Endothelial cell (in vitro differentiated cells): ENCODE results near the gene CDH23. TPM values are rescaled to one million over a fixed set of nuclear protein-coding genes. Genes with fewer than 3 reads are reported as not detected.

Experiments
- DNase-seq: peaks from one replicate; pipeline ENCODE4 v3.0.0; 2021; ENCODE audit warnings: low spot score
- H3K27ac Mint-ChIP-seq: one replicate; pipeline ENCODE4 v1.8.0; 2021; ENCODE audit warnings: mixed read lengths, inconsistent platforms; ENCODE audit not compliant: unreplicated experiment
- H3K27me3 Mint-ChIP-seq: one replicate; pipeline ENCODE4 v1.8.0; 2021; ENCODE audit warnings: mild to moderate bottlenecking, moderate library complexity, mixed read lengths, inconsistent platforms; ENCODE audit not compliant: unreplicated experiment
- H3K36me3 Mint-ChIP-seq: one replicate; pipeline ENCODE4 v1.8.0; 2021; ENCODE audit warnings: mild to moderate bottlenecking, low read depth, mixed read lengths, inconsistent platforms; ENCODE audit not compliant: unreplicated experiment
- H3K4me1 Mint-ChIP-seq: one replicate; pipeline ENCODE4 v1.8.0; 2021; ENCODE audit warnings: mild to moderate bottlenecking, mixed read lengths, inconsistent platforms; ENCODE audit not compliant: unreplicated experiment
- H3K4me3 Mint-ChIP-seq: one replicate; pipeline ENCODE4 v1.8.0; 2021; ENCODE audit warnings: mild to moderate bottlenecking, mixed read lengths, inconsistent platforms; ENCODE audit not compliant: unreplicated experiment
- H3K9me3 Mint-ChIP-seq: one replicate; pipeline ENCODE4 v1.8.0; 2021; ENCODE audit warnings: mixed read lengths, inconsistent platforms; ENCODE audit not compliant: unreplicated experiment
- total RNA-seq: library from RNA; stranded (reverse); fragmentation: NEBNext Ultra II Directional; extraction: Animal tissue kit (Norgen Biotek cat#: 25700); gene quantifications from one replicate; pipeline ENCODE4 v1.2.1, GENCODE V29; 2021; ENCODE audit not compliant: unreplicated experiment
- TF ChIP-seq, protein P1 (sequence below): fragments of 200-600 bp; sonication (generic); IDR thresholded peaks from one replicate; pipeline ENCODE4 v1.5.0; 2021; ENCODE audit warnings: antibody characterized with exemption; ENCODE audit not compliant: unreplicated experiment

CDH23 gene
- total RNA-seq, 1 donor from 2014 or later: 0.54 TPM

- no peaks in the 10 kb centered on the region for H3K9me3 Mint-ChIP-seq
- H3K4me3 Mint-ChIP-seq: no peak overlapping the region
- TF ChIP-seq, protein P1, sequence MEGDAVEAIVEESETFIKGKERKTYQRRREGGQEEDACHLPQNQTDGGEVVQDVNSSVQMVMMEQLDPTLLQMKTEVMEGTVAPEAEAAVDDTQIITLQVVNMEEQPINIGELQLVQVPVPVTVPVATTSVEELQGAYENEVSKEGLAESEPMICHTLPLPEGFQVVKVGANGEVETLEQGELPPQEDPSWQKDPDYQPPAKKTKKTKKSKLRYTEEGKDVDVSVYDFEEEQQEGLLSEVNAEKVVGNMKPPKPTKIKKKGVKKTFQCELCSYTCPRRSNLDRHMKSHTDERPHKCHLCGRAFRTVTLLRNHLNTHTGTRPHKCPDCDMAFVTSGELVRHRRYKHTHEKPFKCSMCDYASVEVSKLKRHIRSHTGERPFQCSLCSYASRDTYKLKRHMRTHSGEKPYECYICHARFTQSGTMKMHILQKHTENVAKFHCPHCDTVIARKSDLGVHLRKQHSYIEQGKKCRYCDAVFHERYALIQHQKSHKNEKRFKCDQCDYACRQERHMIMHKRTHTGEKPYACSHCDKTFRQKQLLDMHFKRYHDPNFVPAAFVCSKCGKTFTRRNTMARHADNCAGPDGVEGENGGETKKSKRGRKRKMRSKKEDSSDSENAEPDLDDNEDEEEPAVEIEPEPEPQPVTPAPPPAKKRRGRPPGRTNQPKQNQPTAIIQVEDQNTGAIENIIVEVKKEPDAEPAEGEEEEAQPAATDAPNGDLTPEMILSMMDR: no peak
These were observed 250.0 kb downstream of the CDH23 start for GRCh38 chr10:71646592-71647292.

DNA sequence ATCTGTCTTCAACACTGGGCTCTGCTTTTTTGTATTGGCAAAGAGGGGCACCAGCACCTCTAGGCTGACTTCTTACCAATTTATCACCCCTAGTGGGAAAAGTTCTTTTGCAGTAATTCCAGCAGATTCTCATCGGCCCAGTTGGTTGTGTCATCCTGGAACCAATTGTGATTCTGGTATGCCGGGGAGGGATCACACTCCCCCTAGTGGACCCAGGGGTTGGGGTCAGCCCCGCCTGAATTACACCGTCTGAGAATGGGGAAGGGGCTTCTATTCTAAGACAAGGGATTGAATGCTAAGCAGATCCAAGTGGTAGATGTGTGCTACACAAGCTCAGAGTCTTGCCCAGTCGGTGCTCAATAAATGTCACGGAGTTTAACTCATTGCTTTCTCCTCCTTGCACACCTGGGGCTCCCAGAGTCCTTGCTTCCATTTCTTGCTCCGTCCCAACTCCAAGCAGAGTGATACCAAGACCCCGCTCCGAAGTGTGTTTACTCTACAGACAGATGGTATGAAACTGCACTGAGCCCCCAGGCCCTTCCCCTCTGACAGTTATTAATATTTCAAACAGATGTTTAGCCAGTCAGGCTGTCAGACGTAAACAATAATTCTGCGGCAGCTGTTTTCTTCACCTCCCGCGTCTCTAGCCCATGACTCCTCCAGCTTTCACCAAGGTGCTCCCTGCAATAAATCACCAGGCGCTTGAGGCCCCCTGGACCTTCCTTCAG lies 251.0 kb downstream of the CDH23 start:
- no peaks in the 10 kb centered on the region for H3K36me3 Mint-ChIP-seq
- H3K4me1 Mint-ChIP-seq: no peaks in the 10 kb centered on the region
- DNase-seq: peak; percentile 54
- H3K9me3 Mint-ChIP-seq: no peaks in the 10 kb centered on the region
- TF ChIP-seq, protein P1: peak; percentile 55
- no peak overlapping the region for H3K27ac Mint-ChIP-seq
- no peak overlapping the region for H3K4me3 Mint-ChIP-seq
- H3K27me3 Mint-ChIP-seq: peaks cover 4% of the 10 kb centered on the region

More at GRCh38 chr10:71646592-71647292, 250.0 kb downstream of the CDH23 start:
- Mint-ChIP-seq H3K27ac (no peak overlapping the region), H3K27me3 (peaks cover 4% of the 10 kb centered on the region), H3K36me3 (no peaks in the 10 kb centered on the region), H3K4me1 (no peaks in the 10 kb centered on the region)
- DNase-seq: no peak

DNA sequence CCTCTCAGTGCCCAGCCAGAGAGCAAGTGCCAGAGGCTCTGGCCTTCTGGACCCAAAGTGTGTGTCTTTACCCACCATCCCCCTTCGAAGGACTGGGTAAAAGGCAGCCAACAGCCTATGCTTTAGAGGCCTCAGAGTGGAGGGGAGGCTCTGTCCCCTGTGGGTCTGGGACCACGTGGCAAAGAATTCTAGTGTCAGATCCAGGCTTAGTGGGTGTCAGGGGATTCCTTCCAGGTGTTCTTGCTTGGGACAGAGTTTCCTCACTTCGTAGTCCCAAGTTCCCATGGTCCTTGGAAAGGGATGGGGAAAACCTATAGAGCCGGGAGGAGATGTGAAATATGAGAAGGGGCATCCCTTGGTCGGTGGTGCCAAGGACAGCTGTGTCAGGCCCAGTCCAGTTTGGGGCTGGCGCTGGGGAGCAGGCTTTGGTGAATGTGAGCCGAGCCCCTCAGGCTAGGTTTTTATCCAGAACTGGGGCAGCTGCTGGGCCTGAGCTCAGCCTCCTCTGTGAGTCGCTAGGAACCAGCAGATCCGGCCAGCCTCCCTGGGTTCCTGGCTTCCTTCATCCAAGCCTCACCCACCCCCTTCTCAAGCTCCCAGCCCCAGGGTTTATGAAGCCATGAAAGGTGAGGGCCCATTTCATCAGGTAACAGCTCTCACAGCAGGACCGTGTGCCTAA lies 251.7 kb downstream of the CDH23 start:
- Mint-ChIP-seq H3K4me3 (no peak overlapping the region), H3K9me3 (no peaks in the 10 kb centered on the region), H3K36me3 (no peaks in the 10 kb centered on the region), H3K4me1 (no peaks in the 10 kb centered on the region), H3K27me3 (peaks cover 6% of the 10 kb centered on the region), H3K27ac (no peak overlapping the region)
- DNase-seq: no peak
- TF ChIP-seq, protein P1: no peak

GRCh38 chr10:71648933-71649320 lies 252.2 kb downstream of the CDH23 start:
- Mint-ChIP-seq H3K9me3 (no peaks in the 10 kb centered on the region), H3K27me3 (peaks cover 6% of the 10 kb centered on the region), H3K4me1 (no peaks in the 10 kb centered on the region), H3K36me3 (no peaks in the 10 kb centered on the region), H3K4me3 (no peak overlapping the region), H3K27ac (no peak overlapping the region)
- TF ChIP-seq, protein P1: no peak
- DNase-seq: no peak
